ENCODE data around the gene DAGLB. TPM values are rescaled to one million over a fixed set of nuclear protein-coding genes. Genes with fewer than 3 reads are reported as not detected.
"Not testable (repeated sequence)": the region's sequence is repeated elsewhere in the genome, so short reads cannot be mapped to it uniquely, and the experiment has no call there.

DAGLB gene
- total RNA-seq, 4 donors from 2014 or later, result 12.6 to 25.8 (median 18.0) TPM

DNA sequence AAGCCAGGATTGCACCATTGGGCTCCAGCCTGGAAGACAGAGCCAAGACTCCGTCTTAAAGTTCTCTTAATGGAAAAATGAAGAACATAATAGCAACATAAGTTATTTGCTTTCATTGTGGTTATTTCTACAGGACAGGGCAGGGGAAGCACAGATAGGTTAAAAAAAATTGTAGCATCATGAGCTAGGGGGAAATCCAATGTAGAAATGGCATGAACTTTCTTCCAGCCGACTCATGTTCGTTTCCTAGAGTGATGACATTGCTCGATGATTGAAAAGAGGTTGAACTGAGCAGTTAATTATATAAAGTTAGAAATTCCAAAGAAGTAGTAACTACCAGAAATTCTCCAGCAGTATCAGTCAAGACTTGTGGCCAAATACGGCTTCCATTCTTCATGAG, 64.9 kb downstream of the DAGLB start:
- peaks cover 0 to 97% (median 68%) of the 10 kb centered on the region in 4 donors for H3K4me1 ChIP-seq
- no peaks in the 10 kb centered on the region for H3K9me3 ChIP-seq
- DNase-seq (ENCODE audit: low spot score in 2 of 2), result no peak
- H3K4me3 ChIP-seq, result no peak overlapping the region
- WGBS, 2 donors, result 45 to 57% methylated on average over 5 of the region's 5 CpGs
- no peaks in the 10 kb centered on the region for H3K27me3 ChIP-seq
- peak overlapping the region in 2 of 4 donors; percentile 0 to 81 for H3K27ac ChIP-seq
- peaks cover 0 to 11% (median 0%) of the 10 kb centered on the region in 3 donors for H3K36me3 ChIP-seq
- TF ChIP-seq, protein P1, sequence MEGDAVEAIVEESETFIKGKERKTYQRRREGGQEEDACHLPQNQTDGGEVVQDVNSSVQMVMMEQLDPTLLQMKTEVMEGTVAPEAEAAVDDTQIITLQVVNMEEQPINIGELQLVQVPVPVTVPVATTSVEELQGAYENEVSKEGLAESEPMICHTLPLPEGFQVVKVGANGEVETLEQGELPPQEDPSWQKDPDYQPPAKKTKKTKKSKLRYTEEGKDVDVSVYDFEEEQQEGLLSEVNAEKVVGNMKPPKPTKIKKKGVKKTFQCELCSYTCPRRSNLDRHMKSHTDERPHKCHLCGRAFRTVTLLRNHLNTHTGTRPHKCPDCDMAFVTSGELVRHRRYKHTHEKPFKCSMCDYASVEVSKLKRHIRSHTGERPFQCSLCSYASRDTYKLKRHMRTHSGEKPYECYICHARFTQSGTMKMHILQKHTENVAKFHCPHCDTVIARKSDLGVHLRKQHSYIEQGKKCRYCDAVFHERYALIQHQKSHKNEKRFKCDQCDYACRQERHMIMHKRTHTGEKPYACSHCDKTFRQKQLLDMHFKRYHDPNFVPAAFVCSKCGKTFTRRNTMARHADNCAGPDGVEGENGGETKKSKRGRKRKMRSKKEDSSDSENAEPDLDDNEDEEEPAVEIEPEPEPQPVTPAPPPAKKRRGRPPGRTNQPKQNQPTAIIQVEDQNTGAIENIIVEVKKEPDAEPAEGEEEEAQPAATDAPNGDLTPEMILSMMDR (IDR thresholded peaks at IDR 0.05), result no peak
- no peak for TF ChIP-seq EP300 (IDR thresholded peaks at IDR 0.05)
- TF ChIP-seq POLR2A (IDR thresholded peaks at IDR 0.05), result no peak

DNA sequence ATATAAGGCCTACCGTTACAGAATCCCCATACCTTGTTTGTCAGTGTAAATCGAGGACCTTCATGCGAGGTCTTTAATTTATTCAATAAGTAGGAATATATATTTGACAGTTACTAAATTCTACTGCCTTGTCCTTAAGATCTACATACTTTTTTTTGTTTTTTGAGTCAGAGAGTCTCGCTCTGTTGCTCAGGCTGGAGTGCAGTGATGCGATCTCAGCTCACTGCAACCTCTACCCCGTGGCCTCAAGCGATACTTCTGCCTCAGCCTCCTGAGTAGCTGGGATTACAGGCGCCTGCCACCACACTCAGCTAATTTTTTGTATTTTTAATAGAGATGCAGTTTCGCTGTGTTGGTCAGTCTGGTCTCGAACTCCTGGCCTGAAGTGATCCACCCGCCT, 65.9 kb downstream of the DAGLB start:
- not testable (repeated sequence) for DNase-seq (ENCODE audit: low spot score in 2 of 2); H3K36me3 ChIP-seq; H3K4me3 ChIP-seq; H3K27me3 ChIP-seq; H3K9me3 ChIP-seq
- Histone ChIP-seq H3K27ac (peak overlapping the region in 1 of 4 donors; percentile 81), H3K4me1 (peaks cover 2 to 99% (median 75%) of the 10 kb centered on the region in 4 donors)
- WGBS, 2 donors, result 94 to 95% methylated on average over 11 of the region's 11 CpGs

- H3K4me1 ChIP-seq, result peaks cover 2 to 98% (median 75%) of the 10 kb centered on the region in 4 donors
- H3K36me3 ChIP-seq, result peaks cover 0 to 5% (median 0%) of the 10 kb centered on the region in 3 donors
- H3K9me3 ChIP-seq, result no peaks in the 10 kb centered on the region
- no peak overlapping the region for H3K4me3 ChIP-seq
- no peaks in the 10 kb centered on the region for H3K27me3 ChIP-seq
- TF ChIP-seq EP300 (IDR thresholded peaks at IDR 0.05) (no peak), POLR2A (IDR thresholded peaks at IDR 0.05) (no peak)
- TF ChIP-seq, protein P1 (IDR thresholded peaks at IDR 0.05), result no peak
- peak overlapping the region in 1 of 4 donors; percentile 4 for H3K27ac ChIP-seq
- 74 to 78% methylated on average over 3 of the region's 3 CpGs for WGBS, 2 donors
- no peak for DNase-seq (ENCODE audit: low spot score in 2 of 2)
Observed at GRCh38 chr7:6380310-6381095, 67.3 kb downstream of the DAGLB start.

GRCh38 chr7:6379886-6380285, 67.9 kb downstream of the DAGLB start:
- Histone ChIP-seq H3K36me3 (peaks cover 0 to 5% (median 0%) of the 10 kb centered on the region in 3 donors), H3K4me3 (no peak overlapping the region), H3K4me1 (peaks cover 2 to 92% (median 70%) of the 10 kb centered on the region in 4 donors), H3K27me3 (no peaks in the 10 kb centered on the region), H3K9me3 (no peaks in the 10 kb centered on the region), H3K27ac (peak overlapping the region in 1 of 4 donors; percentile 59)
- TF ChIP-seq EP300 (IDR thresholded peaks at IDR 0.05) (no peak), POLR2A (IDR thresholded peaks at IDR 0.05) (no peak)
- TF ChIP-seq, protein P1 (IDR thresholded peaks at IDR 0.05), result no peak
- 64 to 68% methylated on average over 7 of the region's 7 CpGs for WGBS, 2 donors
- DNase-seq (ENCODE audit: low spot score in 2 of 2), result no peak

DNA sequence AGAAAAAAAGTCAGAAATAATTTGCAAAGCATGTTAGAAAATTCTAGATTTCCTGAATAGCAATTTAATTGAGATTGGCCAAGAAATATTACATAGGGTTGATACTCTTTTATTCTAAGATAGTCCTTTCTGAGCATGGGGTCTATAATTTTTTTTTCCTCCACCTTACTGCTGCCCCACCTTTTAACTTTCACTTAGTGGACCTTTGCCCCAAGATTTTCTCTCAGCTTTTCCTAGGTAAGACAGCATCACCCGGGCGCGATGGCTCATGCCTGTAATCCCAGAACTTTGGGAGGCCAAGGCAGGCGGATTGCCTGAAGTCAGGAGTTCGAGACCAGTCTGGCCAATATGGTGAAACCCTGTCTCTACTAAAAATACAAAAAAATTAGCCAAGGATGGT, 69.2 kb downstream of the DAGLB start:
- not testable (repeated sequence) for H3K4me3 ChIP-seq
- WGBS, 2 donors, result 88 to 92% methylated on average over 5 of the region's 5 CpGs
- peak overlapping the region in 1 of 4 donors; percentile 14 for H3K27ac ChIP-seq

DNA sequence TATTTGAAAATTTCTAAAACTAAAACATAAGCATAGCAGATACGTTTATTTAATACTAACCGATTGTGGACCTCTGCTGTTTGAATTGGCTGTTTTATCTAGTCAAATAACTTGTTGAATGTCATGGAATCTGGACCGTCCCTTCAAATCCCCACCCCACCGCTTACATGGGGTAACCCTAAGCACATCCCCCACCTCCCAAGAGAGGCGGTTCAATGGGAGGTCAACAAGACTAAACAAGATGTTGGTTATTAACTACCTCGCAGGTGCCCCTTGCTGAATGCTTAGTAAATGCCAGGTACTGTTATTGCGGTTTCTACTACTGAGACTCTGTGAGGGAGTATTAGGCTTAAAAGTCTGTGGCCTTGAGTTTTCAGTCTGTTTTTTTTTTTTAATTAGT, 70.9 kb downstream of the DAGLB start:
- Histone ChIP-seq H3K27me3 (no peaks in the 10 kb centered on the region), H3K9me3 (no peaks in the 10 kb centered on the region), H3K4me1 (peaks cover 2 to 61% (median 49%) of the 10 kb centered on the region in 4 donors), H3K4me3 (peak overlapping the region in 2 of 4 donors; percentile 6), H3K36me3 (peaks cover 0 to 5% (median 0%) of the 10 kb centered on the region in 3 donors), H3K27ac (peak overlapping the region in 3 of 4 donors; percentile 6 to 88 (median 59))
- WGBS, 2 donors, result 42 to 52% methylated on average over 7 of the region's 7 CpGs
- no peak for DNase-seq (ENCODE audit: low spot score in 2 of 2)
- TF ChIP-seq EP300 (IDR thresholded peaks at IDR 0.05), result no peak
- no peak for TF ChIP-seq POLR2A (IDR thresholded peaks at IDR 0.05)
- TF ChIP-seq, protein P1 (IDR thresholded peaks at IDR 0.05), result no peak

More for the DNA sequence above, 69.2 kb downstream of the DAGLB start:
- not testable (repeated sequence) for H3K27me3 ChIP-seq; DNase-seq (ENCODE audit: low spot score in 2 of 2); H3K36me3 ChIP-seq; H3K9me3 ChIP-seq
- peaks cover 2 to 79% (median 58%) of the 10 kb centered on the region in 4 donors for H3K4me1 ChIP-seq

Data from tibial nerve (tissue), 4 donors.